Activated naive CD4-positive, alpha-beta T cell (primary cell): ENCODE measurements around the gene IDE.
"Not testable (repeated sequence)": the region's sequence is repeated elsewhere in the genome, so short reads cannot be mapped to it uniquely, and the experiment has no call there.

Experiments
- DNase-seq, 4 experiments: peaks; one replicate each; lab custom pipeline; 2025; lab: John Stamatoyannopoulos, UW

Gene IDE

DNA sequence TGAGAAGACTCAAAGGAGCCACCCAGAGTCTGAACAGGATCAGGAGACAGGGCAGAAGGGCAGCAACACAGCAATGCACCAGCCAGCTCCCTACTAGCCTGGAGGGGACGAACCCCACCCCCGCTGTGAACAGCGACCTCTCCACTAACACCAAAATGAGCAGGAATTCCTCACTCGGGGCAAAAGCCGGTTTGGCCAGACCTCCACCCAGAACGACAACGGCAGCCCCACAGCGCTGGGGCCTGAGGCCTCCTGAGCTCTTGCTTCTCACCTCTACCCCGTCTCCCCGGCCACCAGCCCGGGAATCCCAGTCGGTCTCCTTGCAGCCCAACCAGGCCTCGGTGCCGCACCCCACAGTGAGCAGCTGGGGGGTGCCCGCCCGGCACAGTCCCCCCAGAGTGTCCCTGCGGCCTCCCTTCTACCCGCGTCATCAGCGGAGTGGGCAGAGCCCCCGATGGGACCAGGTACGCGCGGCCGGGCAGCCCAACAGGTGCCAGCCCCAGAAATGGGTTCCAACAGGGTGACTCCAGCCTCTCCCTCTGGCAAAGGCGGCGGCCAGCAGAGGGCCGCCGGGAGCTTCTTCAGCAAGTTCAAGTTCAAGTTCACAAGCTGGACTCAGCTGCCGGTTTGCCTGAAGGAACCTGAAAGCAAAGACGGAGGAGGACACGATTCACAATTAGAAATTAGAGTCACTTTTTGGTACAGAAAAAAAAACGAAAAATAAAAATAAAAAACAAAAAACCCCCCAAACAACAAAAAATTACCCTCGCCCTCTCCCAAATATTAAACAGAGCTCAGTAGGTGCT lies 153.9 kb downstream of the IDE start:
- DNase-seq: no peak

GRCh38 chr10:92418891-92419290 lies 155.0 kb downstream of the IDE start:
- DNase-seq: no peak

DNA sequence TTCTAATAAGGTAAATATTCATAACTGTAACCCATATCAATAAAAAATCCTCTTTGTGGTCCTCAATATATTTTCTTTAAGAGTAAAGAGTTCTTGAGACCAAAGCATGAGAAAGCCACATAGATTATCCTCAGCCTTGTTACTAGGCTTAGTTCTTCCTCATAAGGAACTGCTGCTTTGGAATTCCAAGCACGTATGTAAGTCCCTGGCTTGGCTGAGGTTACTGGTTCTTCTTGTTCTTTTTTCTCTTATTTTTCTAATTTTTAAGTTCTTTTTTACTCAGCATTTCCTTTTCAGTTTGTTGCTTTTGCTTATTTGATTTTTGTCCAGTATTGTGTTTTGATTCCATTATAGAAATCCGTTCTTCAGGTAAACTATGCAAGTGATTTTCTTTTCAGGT lies 155.7 kb downstream of the IDE start:
- no peak for DNase-seq

DNA sequence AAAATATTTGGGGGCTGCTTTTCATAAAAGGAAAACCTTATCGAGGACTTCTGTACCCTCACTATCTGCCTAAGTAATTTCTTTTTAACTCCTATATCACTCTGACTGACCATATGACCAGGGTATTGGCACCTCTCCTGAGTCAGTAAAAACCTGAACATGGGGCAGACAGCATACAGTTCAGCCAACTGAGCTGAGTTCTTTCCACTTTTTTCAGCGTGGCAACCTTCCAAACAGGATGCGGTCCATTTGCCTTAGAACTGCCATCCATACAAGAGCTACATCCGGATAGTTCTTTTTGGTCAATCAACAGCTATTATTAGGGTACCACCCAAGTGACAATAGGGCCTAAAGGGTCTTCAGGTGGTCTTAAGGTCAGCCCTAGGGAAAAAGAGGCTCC lies 160.4 kb downstream of the IDE start:
- DNase-seq: no peak

DNA sequence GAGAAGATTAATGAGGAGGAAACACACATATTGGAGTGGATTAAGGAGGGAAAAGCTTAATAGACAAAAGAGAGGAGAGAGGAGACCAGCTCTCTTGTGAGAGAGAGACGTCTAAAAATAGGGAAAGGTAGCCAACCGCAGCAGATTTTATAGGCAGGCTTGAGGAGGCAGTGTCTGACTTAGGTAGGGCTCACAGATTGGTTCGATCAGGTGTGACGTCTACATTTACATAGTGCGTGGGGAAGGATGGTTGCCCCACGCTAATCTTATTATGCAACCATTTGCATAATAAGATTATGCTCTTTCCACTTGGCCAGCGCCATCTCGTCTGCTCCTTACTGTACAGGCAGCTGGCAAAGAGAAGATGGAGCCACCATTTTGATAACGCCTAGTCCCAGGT lies 160.9 kb downstream of the IDE start:
- no peak for DNase-seq

GRCh38 chr10:92411406-92411805 lies 162.5 kb downstream of the IDE start:
- no peak for DNase-seq

DNA sequence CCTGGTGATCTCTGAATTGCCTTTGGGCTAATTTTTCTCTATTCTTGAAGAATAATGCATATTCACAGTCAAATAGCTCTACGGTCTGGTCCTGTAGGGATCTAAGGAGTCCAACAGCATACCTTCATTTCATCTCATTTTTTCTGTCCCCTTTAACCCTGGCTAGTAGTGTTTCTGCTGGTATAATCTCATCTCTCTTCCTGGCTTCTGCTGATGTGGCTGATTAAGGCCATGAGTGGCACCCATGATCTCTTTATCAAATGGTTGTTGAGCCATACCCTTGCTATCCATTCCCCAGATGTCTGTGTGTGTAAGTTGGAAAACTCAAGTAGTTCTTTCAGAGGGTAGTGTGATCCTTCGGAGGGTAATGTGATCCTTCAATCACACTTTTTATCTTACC lies 163.4 kb downstream of the IDE start:
- no peak for DNase-seq

DNA sequence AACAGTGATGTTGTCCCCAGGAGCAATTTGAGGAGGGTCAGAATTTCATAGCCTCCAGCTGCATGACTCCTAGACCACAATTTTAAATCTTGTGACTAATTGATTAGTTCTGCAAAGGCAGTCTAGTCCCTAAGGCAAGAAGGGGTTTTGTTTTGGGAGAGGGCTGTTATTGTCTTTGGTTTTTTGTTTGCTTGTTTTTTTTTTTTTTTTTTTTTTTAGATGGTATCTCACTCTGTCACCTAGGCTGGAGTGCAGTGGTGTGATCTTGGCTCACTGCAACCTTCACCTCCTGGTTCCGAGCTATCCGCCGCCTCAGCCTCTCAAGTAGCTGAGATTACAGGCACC lies 165.9 kb downstream of the IDE start:
- no peak for DNase-seq

GRCh38 chr10:92407305-92408016 lies 166.4 kb downstream of the IDE start:
- DNase-seq: no peak

GRCh38 chr10:92405419-92405924 lies 168.4 kb downstream of the IDE start:
- no peak for DNase-seq

DNA sequence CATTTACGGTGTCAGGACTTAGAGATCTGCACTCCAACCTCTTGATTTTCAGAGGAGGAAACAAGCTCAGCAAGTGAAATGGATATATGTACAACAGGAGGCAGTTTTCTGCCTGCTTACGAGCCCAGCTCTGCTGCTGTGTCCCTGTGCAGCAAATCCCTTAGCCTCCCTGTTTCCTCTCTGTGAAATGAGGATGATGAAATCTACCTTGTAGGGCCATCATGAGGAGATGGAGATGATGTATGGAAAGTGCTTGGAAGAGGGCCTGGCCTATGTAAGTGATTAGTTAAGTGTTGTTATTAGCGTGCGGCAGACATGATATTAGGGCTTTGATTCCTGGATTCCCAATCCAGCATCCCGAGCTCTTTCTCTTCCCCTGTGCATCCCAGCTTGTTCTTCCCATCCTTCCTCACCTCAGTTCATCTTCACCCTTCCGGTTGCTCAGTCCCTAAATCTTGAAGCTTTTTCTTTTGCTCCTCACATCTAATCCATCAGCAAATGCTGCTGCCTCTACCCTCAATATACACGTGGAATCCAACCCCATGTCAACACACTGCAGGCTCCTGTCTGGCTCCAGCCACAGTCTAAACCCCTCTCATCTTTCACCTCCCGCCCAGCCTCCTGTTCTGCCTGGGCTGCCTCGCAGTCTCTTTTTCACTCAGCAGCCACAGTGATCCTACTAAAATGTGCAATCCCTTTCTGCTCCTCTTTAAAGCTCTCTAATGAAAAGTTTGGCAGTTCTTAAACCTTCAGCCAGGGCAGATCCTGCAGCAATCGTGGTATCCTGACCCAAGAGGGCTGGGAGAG lies 169.1 kb downstream of the IDE start:
- no peak for DNase-seq

DNA sequence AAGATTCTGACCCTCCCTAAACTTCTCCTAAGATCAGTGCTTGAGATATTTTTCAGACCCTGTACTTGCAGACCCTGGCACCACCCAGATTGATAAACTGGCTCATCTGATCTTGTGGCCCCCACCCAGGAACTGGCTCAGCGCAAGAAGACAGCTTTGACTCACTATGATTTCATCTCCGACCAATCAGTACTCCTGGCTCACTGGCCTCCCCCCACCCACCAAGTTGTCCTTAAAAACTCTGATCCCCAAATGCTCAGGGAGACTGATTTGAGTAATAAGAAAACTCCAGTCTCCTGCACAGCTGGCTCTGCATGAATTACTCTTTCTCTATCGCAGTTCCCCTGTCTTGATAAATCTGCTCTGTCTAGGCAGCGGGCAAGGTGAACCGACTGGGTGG lies 171.7 kb downstream of the IDE start:
- not testable (repeated sequence) for DNase-seq
